GM13977 (cell line): ENCODE measurements around the gene C1QTNF7.

Experiments used
- DNase-seq: peaks from one replicate; pipeline ENCODE4 v3.0.0; 2012; ENCODE audit warnings: low spot score
- in situ Hi-C: fragments of 300-500 bp; cut with MboI; formaldehyde crosslinking; loops from one replicate; pipeline ENCODE4 v1.12.0; 2022; ENCODE audit warnings: low sequenced_read_pairs, low pct_unique_long_range_greater_than_20kb, mixed read lengths, inconsistent platforms; ENCODE audit not compliant: unreplicated experiment
- TF ChIP-seq, protein P1 (sequence below): IDR thresholded peaks from 2 replicates; pipeline ENCODE4 v1.5.1; 2012; ENCODE audit warnings: mild to moderate bottlenecking, control low read depth; ENCODE audit not compliant: insufficient read depth; ENCODE audit errors: extremely low read depth, missing control alignments

Gene C1QTNF7

GRCh38 chr4:15481961-15482745, 54.3 kb downstream of the C1QTNF7 start:
- in situ Hi-C loops: no loop called here
- no peak for DNase-seq
- TF ChIP-seq, protein P1, sequence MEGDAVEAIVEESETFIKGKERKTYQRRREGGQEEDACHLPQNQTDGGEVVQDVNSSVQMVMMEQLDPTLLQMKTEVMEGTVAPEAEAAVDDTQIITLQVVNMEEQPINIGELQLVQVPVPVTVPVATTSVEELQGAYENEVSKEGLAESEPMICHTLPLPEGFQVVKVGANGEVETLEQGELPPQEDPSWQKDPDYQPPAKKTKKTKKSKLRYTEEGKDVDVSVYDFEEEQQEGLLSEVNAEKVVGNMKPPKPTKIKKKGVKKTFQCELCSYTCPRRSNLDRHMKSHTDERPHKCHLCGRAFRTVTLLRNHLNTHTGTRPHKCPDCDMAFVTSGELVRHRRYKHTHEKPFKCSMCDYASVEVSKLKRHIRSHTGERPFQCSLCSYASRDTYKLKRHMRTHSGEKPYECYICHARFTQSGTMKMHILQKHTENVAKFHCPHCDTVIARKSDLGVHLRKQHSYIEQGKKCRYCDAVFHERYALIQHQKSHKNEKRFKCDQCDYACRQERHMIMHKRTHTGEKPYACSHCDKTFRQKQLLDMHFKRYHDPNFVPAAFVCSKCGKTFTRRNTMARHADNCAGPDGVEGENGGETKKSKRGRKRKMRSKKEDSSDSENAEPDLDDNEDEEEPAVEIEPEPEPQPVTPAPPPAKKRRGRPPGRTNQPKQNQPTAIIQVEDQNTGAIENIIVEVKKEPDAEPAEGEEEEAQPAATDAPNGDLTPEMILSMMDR: no peak

- in situ Hi-C loops: no loop called here
- DNase-seq: no peak
- TF ChIP-seq, protein P1: no peak
Measured at GRCh38 chr4:15482842-15483241, 55.0 kb downstream of the C1QTNF7 start.

- no peak for DNase-seq
- TF ChIP-seq, protein P1: no peak
- in situ Hi-C loops: no loop called here
Measured at GRCh38 chr4:15488136-15488535, 60.3 kb downstream of the C1QTNF7 start.

DNA sequence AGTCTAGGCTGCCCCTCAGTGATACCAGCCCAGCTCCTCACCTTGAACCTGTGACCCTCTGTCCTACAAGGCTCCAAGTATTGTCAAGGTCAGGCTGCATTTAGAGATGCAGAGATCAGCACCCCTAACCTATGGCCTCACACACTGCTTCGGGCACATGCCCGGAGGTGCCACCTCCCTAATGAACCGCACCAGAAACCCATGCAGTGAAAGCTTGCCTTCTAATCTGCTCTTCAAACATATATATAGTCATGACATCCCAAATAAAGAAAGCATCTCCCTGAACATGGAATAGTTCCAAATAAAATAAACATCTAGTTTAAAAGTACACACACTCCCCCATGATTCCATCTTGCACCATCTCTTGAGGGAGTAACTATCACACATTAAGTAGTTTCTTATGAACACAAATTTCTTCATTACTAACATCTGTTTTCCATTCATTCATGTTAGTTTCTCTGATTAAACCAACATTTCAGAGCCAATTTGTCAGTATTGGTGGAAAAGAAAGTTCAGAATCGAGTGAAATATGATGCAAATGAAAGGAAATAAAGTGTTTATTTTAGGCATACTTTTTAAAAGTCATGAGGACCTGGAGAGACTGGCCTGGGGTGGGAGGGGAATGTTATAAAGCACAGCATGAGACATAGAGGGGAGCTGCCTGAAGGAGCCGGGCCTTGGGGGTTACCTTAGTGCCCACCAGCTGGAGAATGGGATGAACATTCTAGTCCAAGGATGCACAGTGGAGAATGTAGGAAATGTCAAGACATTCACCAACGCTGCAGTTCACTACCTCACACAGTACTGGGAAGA, 61.0 kb downstream of the C1QTNF7 start:
- in situ Hi-C loops: no loop called here
- no peak for DNase-seq
- TF ChIP-seq, protein P1: no peak

- TF ChIP-seq, protein P1: no peak
- no peak for DNase-seq
- in situ Hi-C loops: no loop called here
Measured at GRCh38 chr4:15489551-15489950, 61.7 kb downstream of the C1QTNF7 start.

DNA sequence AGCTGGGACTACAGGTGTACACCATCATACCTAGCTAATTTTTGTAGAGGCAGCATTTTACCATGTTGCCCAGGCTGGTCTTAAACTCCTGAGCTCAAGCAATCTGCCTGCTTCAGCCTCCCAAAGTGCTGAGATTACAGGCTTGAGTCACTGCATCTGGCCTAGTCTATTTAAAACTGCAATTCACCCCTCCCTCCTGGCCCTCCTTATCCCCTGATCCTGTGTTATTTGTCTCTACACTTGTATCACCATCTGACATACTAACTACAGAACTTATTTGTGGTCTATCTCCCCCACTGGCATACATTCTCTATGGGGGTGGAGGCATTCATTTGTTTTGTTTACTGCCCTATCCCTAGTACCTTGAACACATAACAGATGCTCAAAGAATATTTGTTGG, 65.6 kb downstream of the C1QTNF7 start:
- TF ChIP-seq, protein P1: no peak
- DNase-seq: no peak
- in situ Hi-C loops: no loop called here
